Hematopoietic multipotent progenitor cell (in vitro differentiated cells): ENCODE measurements around the gene CNGA3. TPM values are rescaled to one million over a fixed set of nuclear protein-coding genes. Genes with fewer than 3 reads are reported as not detected.

Experiments
- DNase-seq, 3 donors: peaks; one replicate each; pipeline ENCODE4 v3.0.0-alpha.2; 2011 to 2015; ENCODE audit warnings: low read depth in 2 of 3, low spot score in 2 of 3
- total RNA-seq: library from RNA; depleted of rRNA; stranded (reverse); fragments of >200 nt; gene quantifications from one replicate; pipeline ENCODE4 v1.2.3, GENCODE V29; 2012

CNGA3 gene
- total RNA-seq, 1 donor: not detected

GRCh38 chr2:98324181-98324580 is 22.1 kb upstream of the CNGA3 start:
- no peak for DNase-seq

GRCh38 chr2:98327776-98328175 is 18.5 kb upstream of the CNGA3 start:
- DNase-seq: no peak

DNA sequence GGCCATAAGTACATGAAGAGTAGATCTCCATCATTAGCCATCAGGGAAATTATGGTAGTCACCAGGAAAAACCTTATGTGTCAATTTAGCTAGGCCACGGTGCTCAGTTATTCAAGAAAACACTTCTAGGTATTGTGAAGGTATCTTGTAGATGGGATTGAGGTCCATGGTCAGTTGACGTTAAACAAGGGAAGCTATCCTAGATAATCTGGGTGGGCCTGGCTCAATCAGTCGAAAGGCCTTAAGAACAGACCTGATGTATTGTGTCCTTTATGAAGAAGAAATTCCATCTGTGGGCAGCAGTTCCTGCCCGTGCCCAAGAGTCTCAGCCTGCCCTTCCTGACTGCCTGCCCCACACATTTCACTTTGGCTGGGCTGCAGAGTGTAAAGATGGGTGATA is 16.7 kb upstream of the CNGA3 start:
- no peak for DNase-seq

DNA sequence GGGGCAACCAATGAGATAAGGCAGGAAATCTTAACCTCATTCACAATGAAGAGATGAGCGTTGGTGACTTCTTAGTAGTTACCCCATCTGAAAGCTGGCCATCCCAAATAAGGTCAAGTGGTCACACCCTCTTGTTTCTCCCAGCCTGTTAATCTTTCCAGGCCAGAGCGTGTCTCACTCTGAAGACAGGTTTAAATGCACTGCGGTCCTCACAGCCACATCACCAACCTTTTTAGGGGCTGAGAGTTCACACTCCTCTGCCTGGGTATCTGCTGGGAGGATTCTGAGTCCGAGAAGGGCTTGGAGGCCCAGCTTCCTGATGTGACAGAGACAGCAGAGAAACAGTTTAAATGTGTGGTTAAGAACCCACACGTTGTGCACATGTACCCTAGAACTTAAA is 13.3 kb upstream of the CNGA3 start:
- no peak for DNase-seq

- DNase-seq: no peak
Measured at GRCh38 chr2:98333922-98334321, 12.3 kb upstream of the CNGA3 start.

GRCh38 chr2:98334439-98335078 is 11.7 kb upstream of the CNGA3 start:
- no peak for DNase-seq

DNA sequence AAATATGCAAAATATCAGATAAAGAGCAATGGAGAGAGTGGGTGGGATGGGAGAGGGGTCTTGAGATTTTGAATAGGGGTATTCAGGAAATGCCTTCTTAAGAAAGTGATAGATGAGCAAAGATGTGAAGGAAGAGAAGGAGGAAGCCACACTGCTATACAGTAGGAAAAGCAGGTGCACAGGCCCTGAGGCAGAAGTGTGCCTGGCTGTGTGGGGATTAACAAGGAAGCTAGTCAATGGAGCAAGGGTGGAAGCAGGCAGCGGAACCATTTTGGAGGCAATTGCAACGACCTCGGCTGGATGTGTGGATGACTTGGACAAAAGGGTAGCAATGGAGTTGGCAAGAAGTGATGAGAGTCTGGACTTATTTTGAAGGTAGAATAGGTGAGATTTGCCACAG is 11.0 kb upstream of the CNGA3 start:
- DNase-seq: no peak

- no peak for DNase-seq
Measured at GRCh38 chr2:98341241-98341640, 5.0 kb upstream of the CNGA3 start.

DNA sequence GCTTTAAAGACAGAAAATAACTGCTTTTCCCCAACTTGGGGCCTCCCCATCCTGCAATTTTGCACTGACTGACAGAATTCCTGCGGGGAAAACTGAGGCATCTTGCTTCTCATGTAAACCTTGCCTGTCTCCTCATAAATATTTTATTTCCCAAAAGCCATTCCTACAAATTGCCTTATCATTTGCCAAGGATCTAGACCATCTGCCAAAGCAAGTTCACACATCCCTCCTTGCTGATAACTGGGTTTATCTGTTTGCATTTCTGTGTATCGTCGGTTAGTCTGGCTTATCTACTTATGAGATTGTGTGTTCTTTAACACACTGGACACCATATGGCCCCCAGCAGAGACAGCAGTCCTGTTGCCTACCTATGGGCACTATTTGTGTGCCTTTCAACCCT is 3.0 kb upstream of the CNGA3 start:
- DNase-seq: no peak

DNA sequence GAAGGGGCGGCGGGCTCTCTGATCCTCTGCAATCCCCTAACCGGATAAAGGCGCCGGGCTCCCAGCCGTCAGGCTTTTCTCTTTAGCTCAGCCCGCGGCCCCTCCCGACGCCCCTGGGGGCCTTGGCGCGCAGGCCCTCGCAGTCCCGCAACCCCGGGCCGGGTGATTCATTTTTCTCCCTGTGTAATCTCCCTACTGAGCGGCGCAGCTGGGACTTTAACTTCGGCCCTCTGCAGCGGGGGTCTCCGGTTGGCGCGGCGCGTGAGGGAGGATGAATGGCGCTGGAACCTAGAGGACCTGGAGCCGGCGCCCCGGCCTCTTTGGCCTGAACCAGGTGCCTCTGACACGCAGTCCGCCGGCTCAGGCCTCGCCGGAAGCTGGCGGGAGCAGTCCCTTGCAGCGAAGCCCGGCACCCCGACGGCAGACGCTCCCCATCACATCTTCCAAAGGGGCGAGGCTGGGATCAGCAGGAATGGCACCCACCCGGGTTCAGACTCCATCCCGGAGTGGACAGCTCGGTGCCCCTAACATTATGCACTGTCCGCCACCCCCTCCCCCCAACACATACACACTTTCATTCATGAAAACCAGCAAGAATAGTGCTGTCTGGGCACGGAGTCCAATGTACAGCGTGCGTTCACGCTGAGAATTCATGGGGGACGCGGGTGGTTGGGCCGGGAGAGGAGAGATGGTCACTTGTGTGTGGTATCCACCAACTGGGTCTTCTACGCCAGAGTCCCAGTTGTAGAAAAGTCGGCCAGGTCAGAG is 1.2 kb downstream of the CNGA3 start:
- DNase-seq: no peak

DNA sequence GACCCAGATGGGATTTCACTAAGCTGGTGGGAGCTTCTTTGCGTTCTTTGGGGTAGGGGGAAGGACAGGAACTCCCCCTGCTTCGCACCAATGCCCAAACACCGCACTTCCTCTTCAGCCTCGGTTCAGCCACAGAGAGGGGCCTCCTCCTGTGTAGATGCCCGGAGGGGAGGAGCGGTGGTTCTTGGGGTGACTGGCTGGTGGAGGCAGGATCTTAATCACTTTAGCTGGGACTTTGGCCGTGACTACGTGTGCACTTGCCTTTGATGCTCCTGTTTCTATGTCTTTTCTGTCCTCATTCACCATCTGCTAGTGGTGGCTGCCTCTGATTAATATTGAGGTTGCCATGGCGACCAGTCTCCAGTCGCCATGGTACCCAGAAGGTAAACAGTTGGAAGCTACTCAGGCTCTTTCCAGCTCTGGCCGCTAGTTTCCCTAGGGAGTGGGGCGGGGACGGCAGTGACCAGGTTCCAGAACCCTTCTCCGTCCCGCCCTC is 1.9 kb downstream of the CNGA3 start:
- peak in 2 of 3 donors; percentile 7 to 42 for DNase-seq

GRCh38 chr2:98350411-98350810 is 4.2 kb downstream of the CNGA3 start:
- DNase-seq: no peak

DNA sequence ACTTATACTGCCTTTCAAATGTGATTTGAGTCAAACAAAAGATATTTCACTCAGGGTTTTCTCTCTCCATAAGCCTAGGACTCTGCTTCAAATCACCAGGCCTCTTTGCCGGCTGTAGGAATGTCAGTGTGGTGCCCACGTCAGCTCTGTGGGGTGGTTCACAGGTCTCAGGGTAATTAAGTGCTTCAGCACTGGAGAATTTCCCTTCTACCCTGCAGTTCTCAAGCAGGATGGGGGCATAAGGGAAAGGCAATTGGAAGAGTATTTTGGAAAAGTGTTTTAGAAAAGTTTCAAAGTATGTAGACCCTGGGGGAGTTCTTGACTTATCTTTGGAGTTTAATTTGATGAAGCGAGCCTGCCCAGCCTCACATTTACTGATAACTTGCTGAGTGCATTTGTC is 9.6 kb downstream of the CNGA3 start:
- DNase-seq: no peak

GRCh38 chr2:98356729-98357128 is 10.5 kb downstream of the CNGA3 start:
- DNase-seq: no peak

DNA sequence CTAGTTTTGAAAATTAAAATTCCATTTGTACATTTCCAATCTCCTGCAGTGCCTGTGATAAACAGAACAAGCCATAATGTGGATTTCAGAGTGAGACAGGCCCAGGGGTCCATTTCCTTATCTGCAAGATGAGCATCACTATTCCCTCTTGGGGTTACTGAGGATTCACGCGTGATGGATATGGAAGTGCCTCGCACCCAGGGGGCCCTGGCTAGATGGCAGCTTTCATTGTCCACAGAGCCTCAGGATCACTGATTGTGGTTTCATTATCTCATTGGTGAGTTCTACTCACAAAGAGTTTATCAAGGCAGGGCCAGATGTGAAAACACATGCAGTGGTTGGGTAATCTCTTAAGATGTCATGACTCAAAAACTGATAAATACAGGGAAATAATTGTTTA is 11.6 kb downstream of the CNGA3 start:
- no peak for DNase-seq

DNA sequence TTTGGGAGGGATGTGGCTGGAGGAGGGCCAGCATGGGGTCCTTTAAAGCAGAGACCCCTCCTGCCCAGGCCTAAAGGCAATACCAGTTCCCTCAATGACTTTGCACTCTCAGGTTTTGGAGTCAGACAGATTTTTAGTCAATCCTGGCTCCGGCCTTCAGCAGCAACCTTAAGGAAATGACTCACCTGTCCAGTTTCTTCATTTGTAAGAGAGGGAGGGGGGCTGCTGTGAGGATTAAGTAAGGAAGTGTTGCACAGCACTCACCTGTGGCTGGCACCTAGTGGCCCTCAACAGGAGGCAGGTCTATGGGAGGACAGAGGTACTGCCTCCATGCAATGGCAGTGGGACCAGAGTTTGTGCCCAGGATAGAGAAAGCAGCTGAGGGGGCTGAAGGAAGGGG is 13.7 kb downstream of the CNGA3 start:
- DNase-seq: no peak

GRCh38 chr2:98367721-98368120 is 21.5 kb downstream of the CNGA3 start:
- DNase-seq: no peak

DNA sequence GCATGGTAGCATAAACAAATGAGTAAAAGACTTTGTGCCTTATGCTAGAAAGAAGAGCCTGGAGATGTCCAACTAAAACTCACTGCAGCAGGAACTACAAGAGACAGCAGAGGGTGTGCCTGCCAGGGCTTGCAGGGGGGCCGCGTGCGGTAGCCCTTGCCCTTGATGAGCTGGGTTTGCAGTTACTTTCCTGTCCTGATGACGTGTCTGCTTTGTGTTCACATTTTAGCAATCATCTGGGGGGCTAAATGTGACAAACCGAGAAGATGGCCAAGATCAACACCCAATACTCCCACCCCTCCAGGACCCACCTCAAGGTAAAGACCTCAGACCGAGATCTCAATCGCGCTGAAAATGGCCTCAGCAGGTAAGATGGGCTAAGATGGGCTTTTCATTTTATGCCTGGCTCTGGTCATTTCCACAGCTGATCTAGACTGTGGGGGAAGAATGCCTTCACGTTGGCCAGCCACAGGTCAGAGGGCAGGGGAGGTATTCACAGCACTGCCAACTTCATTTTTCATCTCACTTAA is 23.5 kb downstream of the CNGA3 start:
- no peak for DNase-seq

DNA sequence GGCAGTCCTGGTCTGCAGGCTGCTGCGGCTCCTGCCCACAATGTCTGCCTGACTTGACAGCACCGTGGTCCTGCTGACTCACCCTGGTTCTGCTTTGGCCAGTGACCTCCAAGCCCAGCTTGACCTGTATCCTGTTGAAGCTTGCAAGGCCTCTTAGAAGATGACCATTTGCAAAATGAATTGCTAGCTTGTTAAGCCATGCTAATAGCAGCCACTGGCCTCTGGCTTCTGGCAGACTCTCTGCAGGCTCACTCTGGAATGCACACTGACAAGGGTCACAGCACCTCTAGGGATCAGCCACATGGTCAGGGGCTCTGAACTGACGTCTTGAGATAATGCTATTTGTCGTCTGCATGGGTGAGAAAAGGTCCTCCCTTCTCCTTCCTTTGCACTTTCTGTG is 25.9 kb downstream of the CNGA3 start:
- DNase-seq: no peak

GRCh38 chr2:98372579-98372978 is 26.3 kb downstream of the CNGA3 start:
- no peak for DNase-seq

GRCh38 chr2:98374286-98374685 is 28.0 kb downstream of the CNGA3 start:
- DNase-seq: no peak

- no peak for DNase-seq
Measured at GRCh38 chr2:98374958-98375570, 28.8 kb downstream of the CNGA3 start.
